Tibial nerve (tissue), 4 donors: ENCODE data around the gene KRT6C. TPM values are rescaled to one million over a fixed set of nuclear protein-coding genes. Genes with fewer than 3 reads are reported as not detected.

Source experiments
- DNase-seq, 2 donors: peaks; one replicate each; pipeline ENCODE4 v3.0.0-alpha.2; 2019; ENCODE audit warnings: low spot score in 2 of 2
- H3K27ac ChIP-seq, 4 donors: fragments of 200-600 bp; sonication (generic) in 3 of 4; one replicate each; pipeline ENCODE4 v1.5.1; 2017 to 2019; ENCODE audit warnings: mild to moderate bottlenecking in 1 of 4
- H3K27me3 ChIP-seq, 2 donors: fragments of 200-600 bp; sonication (generic) in 1 of 2; one replicate each; pipeline versions ENCODE4 v1.5.1 to v1.6.0; 2017 to 2019
- H3K36me3 ChIP-seq, 3 donors: fragments of 200-600 bp; sonication (generic); one replicate each; pipeline ENCODE4 v1.5.1; 2018 to 2019
- H3K4me1 ChIP-seq, 4 donors: fragments of 200-600 bp; sonication (generic) in 3 of 4; one replicate each; pipeline ENCODE4 v1.5.1; 2017 to 2019
- H3K4me3 ChIP-seq, 4 donors: fragments of 200-600 bp; sonication (generic) in 3 of 4; one replicate each; pipeline ENCODE4 v1.5.1; 2017 to 2019; ENCODE audit warnings: mild to moderate bottlenecking in 1 of 4, moderate library complexity in 1 of 4
- H3K9me3 ChIP-seq, 4 donors: fragments of 200-600 bp; sonication (generic) in 3 of 4; one replicate each; pipeline ENCODE4 v1.5.1; 2017 to 2019
- CTCF ChIP-seq, 5 experiments: fragments of 200-600 bp in 3 of 5; fragments of 450-650 bp in 2 of 5; sonication (generic) in 3 of 5; IDR thresholded peaks; one replicate each; pipeline ENCODE4 v1.5.1; 2016 to 2019; ENCODE audit warnings: antibody characterized with exemption in 5 of 5, mild to moderate bottlenecking in 3 of 5, moderate library complexity in 2 of 5
- EP300 ChIP-seq, 2 donors: sonication (generic); formaldehyde crosslinking; IDR thresholded peaks; one replicate each; pipeline ENCODE4 v1.6.1; 2017; ENCODE audit warnings: antibody characterized with exemption in 2 of 2, mild to moderate bottlenecking in 1 of 2
- POLR2A ChIP-seq, 2 donors: fragments of 450-650 bp; IDR thresholded peaks; one replicate each; pipeline ENCODE4 v1.6.1; 2017; ENCODE audit warnings: antibody characterized with exemption in 2 of 2, mild to moderate bottlenecking in 2 of 2, moderate library complexity in 2 of 2
- WGBS, 2 donors: methylation state at CpG; one replicate each; pipeline ENCODE4 v1.1.5; 2018; 5-methylcytosine and 5-hydroxymethylcytosine counted together
- total RNA-seq, 4 donors: library from RNA; depleted of rRNA; stranded (reverse); fragments of >200 nt; gene quantifications; one replicate each; pipeline ENCODE4 v1.1.0, GENCODE V29; 2016

KRT6C gene
- total RNA-seq, 4 donors from 2014 or later = not detected

GRCh38 chr12:52487211-52487610 lies 13.6 kb upstream of the KRT6C start:
- no peak overlapping the region for H3K27ac ChIP-seq
- TF ChIP-seq POLR2A (IDR thresholded peaks at IDR 0.05) = no peak
- no peak for TF ChIP-seq CTCF (IDR thresholded peaks at IDR 0.05)
- no peak for TF ChIP-seq EP300 (IDR thresholded peaks at IDR 0.05)
- no peak for DNase-seq
- no peaks in the 10 kb centered on the region for H3K4me1 ChIP-seq
- H3K4me3 ChIP-seq = no peak overlapping the region
- no peaks in the 10 kb centered on the region for H3K36me3 ChIP-seq
- WGBS, 2 donors = 57 to 84% methylated on average over 1 of the region's 1 CpG
- H3K9me3 ChIP-seq = peaks cover 0 to 3% (median 0%) of the 10 kb centered on the region in 4 donors
- no peaks in the 10 kb centered on the region for H3K27me3 ChIP-seq

DNA sequence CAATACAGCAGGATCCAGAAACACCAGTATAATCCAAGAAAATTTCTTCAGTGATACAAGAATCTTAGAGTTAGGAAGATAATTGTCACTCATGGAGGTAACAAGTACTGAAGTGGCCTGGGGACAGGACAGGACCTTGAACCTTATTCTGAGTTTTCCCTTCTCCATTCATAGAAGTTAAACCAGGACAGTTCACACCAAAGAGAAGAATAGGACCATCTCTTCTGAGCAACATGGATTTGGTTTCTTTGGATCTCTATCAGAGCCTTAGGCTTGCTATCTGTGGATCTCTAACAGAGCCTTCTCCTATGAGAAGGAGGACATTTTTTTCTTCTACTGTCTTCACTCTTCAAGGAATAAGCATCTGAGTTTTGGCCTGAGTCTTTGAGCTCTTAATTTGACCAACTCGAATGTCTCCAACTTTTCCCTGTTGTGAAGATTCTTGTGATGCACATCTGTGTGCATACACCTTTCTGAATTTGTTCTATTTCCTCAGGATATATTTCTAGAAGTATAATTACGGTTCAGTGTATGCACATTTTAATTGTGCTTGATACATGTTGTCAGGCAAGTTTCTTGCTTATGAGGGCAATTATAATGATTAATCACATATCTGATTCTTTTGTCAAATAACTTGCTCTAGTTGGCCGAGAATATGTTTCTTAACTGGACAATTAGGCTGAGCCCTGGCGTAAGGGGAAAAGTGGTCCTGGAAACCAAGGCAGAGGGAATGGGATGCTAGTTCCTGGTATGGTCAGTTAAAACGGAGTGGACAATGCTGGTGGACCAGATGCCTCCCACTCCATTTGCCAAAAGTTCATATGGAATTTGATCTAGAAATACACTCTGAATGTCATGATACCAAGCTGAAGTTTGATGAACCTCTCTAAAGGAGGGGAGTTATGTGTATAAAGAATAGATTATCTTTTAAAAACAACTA lies 12.8 kb upstream of the KRT6C start:
- H3K9me3 ChIP-seq = peaks cover 0 to 3% (median 0%) of the 10 kb centered on the region in 4 donors
- no peak for DNase-seq
- no peaks in the 10 kb centered on the region for H3K36me3 ChIP-seq
- TF ChIP-seq EP300 (IDR thresholded peaks at IDR 0.05) = no peak
- TF ChIP-seq POLR2A (IDR thresholded peaks at IDR 0.05) = no peak
- no peak for TF ChIP-seq CTCF (IDR thresholded peaks at IDR 0.05)
- 85% methylated on average over 5 of the region's 5 CpGs for WGBS, 2 donors
- H3K4me1 ChIP-seq = no peaks in the 10 kb centered on the region
- no peak overlapping the region for H3K27ac ChIP-seq
- H3K27me3 ChIP-seq = no peaks in the 10 kb centered on the region
- H3K4me3 ChIP-seq = no peak overlapping the region

GRCh38 chr12:52480073-52480472 lies 6.5 kb upstream of the KRT6C start:
- H3K36me3 ChIP-seq = no peaks in the 10 kb centered on the region
- no peak for DNase-seq
- no peaks in the 10 kb centered on the region for H3K9me3 ChIP-seq
- no peaks in the 10 kb centered on the region for H3K27me3 ChIP-seq
- 54 to 55% methylated on average over 3 of the region's 3 CpGs for WGBS, 2 donors
- no peaks in the 10 kb centered on the region for H3K4me1 ChIP-seq
- H3K4me3 ChIP-seq = no peak overlapping the region
- TF ChIP-seq EP300 (IDR thresholded peaks at IDR 0.05) (no peak), POLR2A (IDR thresholded peaks at IDR 0.05) (no peak), CTCF (IDR thresholded peaks at IDR 0.05) (no peak)
- H3K27ac ChIP-seq = no peak overlapping the region

DNA sequence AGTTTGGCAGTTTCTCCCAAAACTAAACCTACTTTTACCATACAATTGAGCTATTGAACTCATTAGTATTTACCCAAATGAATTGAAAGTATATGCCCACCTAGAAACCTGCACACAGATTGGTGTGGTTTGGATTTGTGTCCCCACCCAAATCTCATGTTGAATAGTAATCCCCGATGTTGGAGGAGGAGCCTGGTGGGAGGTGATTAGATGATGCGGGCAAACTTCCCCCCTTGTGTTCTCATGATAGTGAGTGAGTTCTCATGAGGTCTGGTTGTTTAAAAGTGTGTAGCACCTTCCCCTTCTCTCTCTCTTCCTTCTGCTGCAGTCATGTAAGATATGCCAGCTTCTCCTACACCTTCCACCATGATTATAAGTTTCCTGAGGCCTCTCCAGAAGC lies 4.0 kb upstream of the KRT6C start:
- Histone ChIP-seq H3K27me3 (no peaks in the 10 kb centered on the region), H3K36me3 (no peaks in the 10 kb centered on the region), H3K4me3 (no peak overlapping the region), H3K4me1 (no peaks in the 10 kb centered on the region), H3K9me3 (no peaks in the 10 kb centered on the region), H3K27ac (no peak overlapping the region)
- 67 to 79% methylated on average over 2 of the region's 2 CpGs for WGBS, 2 donors
- no peak for DNase-seq
- TF ChIP-seq POLR2A (IDR thresholded peaks at IDR 0.05) = no peak
- no peak for TF ChIP-seq EP300 (IDR thresholded peaks at IDR 0.05)
- no peak for TF ChIP-seq CTCF (IDR thresholded peaks at IDR 0.05)

- no peaks in the 10 kb centered on the region for H3K4me1 ChIP-seq
- no peak for DNase-seq
- no peaks in the 10 kb centered on the region for H3K27me3 ChIP-seq
- no peaks in the 10 kb centered on the region for H3K9me3 ChIP-seq
- 93 to 95% methylated on average over 2 of the region's 2 CpGs for WGBS, 2 donors
- H3K36me3 ChIP-seq = no peaks in the 10 kb centered on the region
- H3K4me3 ChIP-seq = no peak overlapping the region
- TF ChIP-seq EP300 (IDR thresholded peaks at IDR 0.05) (no peak), CTCF (IDR thresholded peaks at IDR 0.05) (no peak), POLR2A (IDR thresholded peaks at IDR 0.05) (no peak)
- H3K27ac ChIP-seq = no peak overlapping the region
Measured at GRCh38 chr12:52474212-52474611, 607 bp upstream of the KRT6C start.
